ENCODE data around the gene PLEKHO1. TPM values are rescaled to one million over a fixed set of nuclear protein-coding genes. Genes with fewer than 3 reads are reported as not detected.
"Not testable (repeated sequence)": the region's sequence is repeated elsewhere in the genome, so short reads cannot be mapped to it uniquely, and the experiment has no call there.

PLEKHO1 gene
- total and polyA plus RNA-seq, 2 of the 4 experiments (the other 2 are of a cell fraction) = 51.4 to 56.0 TPM

GRCh38 chr1:150208460-150208859 is 58.7 kb downstream of the PLEKHO1 start:
- H3K4me3 ChIP-seq (ENCODE audit: insufficient read depth, low read depth, low read length); H2BK20ac ChIP-seq (ENCODE audit: low read depth, low read length); H2AK5ac ChIP-seq (ENCODE audit: low read depth, low read length); H2BK5ac ChIP-seq (ENCODE audit: low read depth, low read length, poor library complexity, severe bottlenecking); H3K27me3 ChIP-seq (ENCODE audit: control insufficient read depth, insufficient read depth, low read length); H3K9me3 ChIP-seq (ENCODE audit: control insufficient read depth, insufficient read depth, low read length); H4K5ac ChIP-seq (ENCODE audit: low read depth, low read length); POLR2A ChIA-PET (ENCODE audit: unreplicated experiment); dilution Hi-C loops (cut with HindIII; ENCODE audit: low sequenced_read_pairs, unreplicated experiment); H3K18ac ChIP-seq (ENCODE audit: low read depth, low read length); H3K36me3 ChIP-seq (ENCODE audit: control insufficient read depth, insufficient read depth, low read length); H3K23ac ChIP-seq (ENCODE audit: low read depth, low read length); H3K79me1 ChIP-seq (ENCODE audit: low read depth in 1 of 2, low read length in 2 of 2); H4K8ac ChIP-seq (ENCODE audit: low read depth in 2 of 2, low read length in 2 of 2); H4K91ac ChIP-seq (ENCODE audit: insufficient read depth, low read depth, low read length); H3K9me1 ChIP-seq (ENCODE audit: insufficient read depth, low read length); H3K56ac ChIP-seq (ENCODE audit: extremely low read depth, insufficient read depth, low read length); H2BK15ac ChIP-seq (ENCODE audit: low read depth, low read length); H4K20me1 ChIP-seq (ENCODE audit: insufficient read depth, low read length); H3K4me2 ChIP-seq (ENCODE audit: low read depth, low read length); H2BK120ac ChIP-seq (ENCODE audit: low read depth, low read length); H2AK9ac ChIP-seq (replicated peaks; ENCODE audit: low read depth, low read length, poor library complexity); CTCF ChIA-PET; intact Hi-C loops (cut with micrococcal nuclease); BruUV-seq (replicated peaks); H3K27ac ChIP-seq (ENCODE audit: insufficient read depth, low read length); H3K14ac ChIP-seq (replicated peaks; ENCODE audit: low read depth, low read length); DNase-seq; H3K4me1 ChIP-seq (ENCODE audit: control insufficient read depth, insufficient read depth, low read length); H3K9ac ChIP-seq (ENCODE audit: low read depth, low read length); ATAC-seq (ENCODE audit: low read depth); in situ Hi-C loops (cut with MboI; ENCODE audit: low sequenced_read_pairs); H2AFZ ChIP-seq (replicated peaks; ENCODE audit: low read length, poor library complexity); H3K4ac ChIP-seq (ENCODE audit: low read depth, low read length): not testable (repeated sequence)
- whole genome bisulfite sequencing, 2 experiments (ENCODE audit: extremely low coverage in 2 of 2, insufficient read length in 1 of 2) = no CpG with 5 or more reads among the region's 6 CpGs

Other genes with a start within 250 kb of the PLEKHO1 start
- 15.4 and 16.4 TPM in 2 replicates for gene SV2A, start 232.1 kb upstream of the PLEKHO1 start, total RNA-seq (2012; rRNA removed)
- 18.1 and 19.6 TPM in 2 replicates for gene SV2A, start 232.1 kb upstream of the PLEKHO1 start, polyA plus RNA-seq (2012; rRNA removed)
- 6.6 and 11.4 TPM in 2 replicates for gene SF3B4, start 222.1 kb upstream of the PLEKHO1 start, total RNA-seq (2012; rRNA removed)
- 62.6 and 64.4 TPM in 2 replicates for gene SF3B4, start 222.1 kb upstream of the PLEKHO1 start, polyA plus RNA-seq (2012; rRNA removed)
- 1.7 and 2.0 TPM in 2 replicates for gene MTMR11, start 213.0 kb upstream of the PLEKHO1 start, total RNA-seq (2012; rRNA removed)
- gene MTMR11, start 213.0 kb upstream of the PLEKHO1 start, polyA plus RNA-seq (2012; rRNA removed) = 14.3 and 14.6 TPM in 2 replicates
- 18.1 and 18.6 TPM in 2 replicates for gene OTUD7B, start 139.2 kb upstream of the PLEKHO1 start, total RNA-seq (2012; rRNA removed)
- 6.9 and 7.5 TPM in 2 replicates for gene OTUD7B, start 139.2 kb upstream of the PLEKHO1 start, polyA plus RNA-seq (2012; rRNA removed)
- gene VPS45, start 82.1 kb upstream of the PLEKHO1 start, total RNA-seq (2012; rRNA removed) = 32.4 and 41.1 TPM in 2 replicates
- 28.1 and 33.3 TPM in 2 replicates for gene VPS45, start 82.1 kb upstream of the PLEKHO1 start, polyA plus RNA-seq (2012; rRNA removed)
- gene ANP32E, start 86.2 kb downstream of the PLEKHO1 start, total RNA-seq (2012; rRNA removed) = 5.9 and 30.0 TPM in 2 replicates
- gene ANP32E, start 86.2 kb downstream of the PLEKHO1 start, polyA plus RNA-seq (2012; rRNA removed) = 11.9 and 18.4 TPM in 2 replicates
- gene CA14, start 107.9 kb downstream of the PLEKHO1 start, total RNA-seq (2012; rRNA removed) = not detected in 2 replicates
- gene CA14, start 107.9 kb downstream of the PLEKHO1 start, polyA plus RNA-seq (2012; rRNA removed) = not detected in 2 replicates
- gene APH1A, start 119.1 kb downstream of the PLEKHO1 start, total RNA-seq (2012; rRNA removed) = 61.9 and 62.0 TPM in 2 replicates
- gene APH1A, start 119.1 kb downstream of the PLEKHO1 start, polyA plus RNA-seq (2012; rRNA removed) = 92.1 and 94.2 TPM in 2 replicates
- gene C1orf54, start 122.9 kb downstream of the PLEKHO1 start, total RNA-seq (2012; rRNA removed) = 30.3 and 33.5 TPM in 2 replicates
- gene C1orf54, start 122.9 kb downstream of the PLEKHO1 start, polyA plus RNA-seq (2012; rRNA removed) = 39.6 and 44.2 TPM in 2 replicates
- gene CIART, start 132.6 kb downstream of the PLEKHO1 start, total RNA-seq (2012; rRNA removed) = 13.9 and 18.1 TPM in 2 replicates
- 15.5 and 16.5 TPM in 2 replicates for gene CIART, start 132.6 kb downstream of the PLEKHO1 start, polyA plus RNA-seq (2012; rRNA removed)
- gene MRPS21, start 143.9 kb downstream of the PLEKHO1 start, total RNA-seq (2012; rRNA removed) = 45.5 and 52.3 TPM in 2 replicates
- gene MRPS21, start 143.9 kb downstream of the PLEKHO1 start, polyA plus RNA-seq (2012; rRNA removed) = 74.6 and 76.6 TPM in 2 replicates
- gene PRPF3, start 171.6 kb downstream of the PLEKHO1 start, total RNA-seq (2012; rRNA removed) = 52.9 and 63.3 TPM in 2 replicates
- gene PRPF3, start 171.6 kb downstream of the PLEKHO1 start, polyA plus RNA-seq (2012; rRNA removed) = 33.3 and 40.8 TPM in 2 replicates
- 3.9 and 5.3 TPM in 2 replicates for gene RPRD2, start 214.2 kb downstream of the PLEKHO1 start, total RNA-seq (2012; rRNA removed)
- 11.6 and 13.9 TPM in 2 replicates for gene RPRD2, start 214.2 kb downstream of the PLEKHO1 start, polyA plus RNA-seq (2012; rRNA removed)